ENCODE results near the gene ACBD3.

ACBD3 gene

DNA sequence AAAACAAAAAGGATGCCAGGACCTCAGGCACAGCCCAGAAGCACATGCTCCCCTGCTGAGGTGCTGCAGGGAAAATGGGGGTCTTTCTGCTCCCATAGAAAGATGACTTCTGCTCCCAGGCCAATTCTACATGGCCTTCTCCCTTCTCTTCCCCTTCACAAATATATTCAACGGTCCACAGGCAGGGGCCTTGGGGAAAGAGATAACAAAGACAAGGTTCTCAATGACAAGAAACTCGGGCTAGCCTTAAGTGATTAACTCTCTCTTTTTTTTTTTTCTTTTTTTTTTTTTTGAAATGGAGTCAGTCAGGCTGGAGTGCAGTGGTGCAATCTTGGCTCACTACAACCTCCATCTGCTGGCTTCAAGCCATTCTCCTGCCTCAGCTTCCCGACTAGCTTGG lies 69.9 kb downstream of the ACBD3 start:
- Histone ChIP-seq H3K27me3 (ENCODE audit: insufficient read depth, poor library complexity, severe bottlenecking) (no peaks in the 10 kb centered on the region), H3K27ac (replicated peaks) (no peak overlapping the region), H3K4me3 (replicated peaks; ENCODE audit: insufficient read depth, low read length) (no peak overlapping the region)
- TF ChIP-seq CTCF (IDR thresholded peaks at IDR 0.05; ENCODE audit: insufficient read depth, low read length) = no peak
- TF ChIP-seq REST (IDR thresholded peaks at IDR 0.05; ENCODE audit: insufficient replicate concordance, low read depth) = no peak
- TF ChIP-seq GABPA (IDR thresholded peaks at IDR 0.05; ENCODE audit: low read depth) = no peak
- no peak for TF ChIP-seq SPI1 (IDR thresholded peaks at IDR 0.05; ENCODE audit: borderline replicate concordance, low read depth)
- TF ChIP-seq POLR2AphosphoS5 (IDR thresholded peaks at IDR 0.05; ENCODE audit: low read depth) = no peak
- no peak for DNase-seq (ENCODE audit: low read depth in 1 of 2, low spot score in 1 of 2)

DNA sequence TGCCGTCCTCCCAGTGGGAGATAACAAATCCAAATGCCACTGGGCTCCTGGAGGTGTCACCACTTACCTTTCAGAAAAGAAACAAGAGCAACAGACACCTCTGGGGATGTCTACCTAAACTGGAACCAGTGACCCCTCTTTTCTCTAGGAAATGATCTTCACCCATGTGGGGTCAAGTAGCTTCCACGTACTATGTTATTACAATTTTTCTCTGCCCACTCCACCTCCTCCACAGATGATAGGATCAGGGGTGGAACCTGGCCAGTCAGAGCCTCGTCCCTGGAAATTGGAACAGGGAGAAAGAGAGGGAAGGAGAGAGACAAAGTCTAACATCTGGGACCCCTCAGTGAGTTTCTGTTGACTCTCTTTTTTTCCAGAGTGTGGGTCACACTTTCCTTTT lies 73.9 kb downstream of the ACBD3 start:
- DNase-seq (ENCODE audit: low read depth in 1 of 2, low spot score in 1 of 2) = no peak
- Histone ChIP-seq H3K27ac (replicated peaks) (no peak overlapping the region), H3K27me3 (ENCODE audit: insufficient read depth, poor library complexity, severe bottlenecking) (no peaks in the 10 kb centered on the region), H3K4me3 (replicated peaks; ENCODE audit: insufficient read depth, low read length) (no peak overlapping the region)
- TF ChIP-seq REST (IDR thresholded peaks at IDR 0.05; ENCODE audit: insufficient replicate concordance, low read depth) = no peak
- TF ChIP-seq SPI1 (IDR thresholded peaks at IDR 0.05; ENCODE audit: borderline replicate concordance, low read depth) = no peak
- no peak for TF ChIP-seq POLR2AphosphoS5 (IDR thresholded peaks at IDR 0.05; ENCODE audit: low read depth)
- no peak for TF ChIP-seq CTCF (IDR thresholded peaks at IDR 0.05; ENCODE audit: insufficient read depth, low read length)
- TF ChIP-seq GABPA (IDR thresholded peaks at IDR 0.05; ENCODE audit: low read depth) = no peak

DNA sequence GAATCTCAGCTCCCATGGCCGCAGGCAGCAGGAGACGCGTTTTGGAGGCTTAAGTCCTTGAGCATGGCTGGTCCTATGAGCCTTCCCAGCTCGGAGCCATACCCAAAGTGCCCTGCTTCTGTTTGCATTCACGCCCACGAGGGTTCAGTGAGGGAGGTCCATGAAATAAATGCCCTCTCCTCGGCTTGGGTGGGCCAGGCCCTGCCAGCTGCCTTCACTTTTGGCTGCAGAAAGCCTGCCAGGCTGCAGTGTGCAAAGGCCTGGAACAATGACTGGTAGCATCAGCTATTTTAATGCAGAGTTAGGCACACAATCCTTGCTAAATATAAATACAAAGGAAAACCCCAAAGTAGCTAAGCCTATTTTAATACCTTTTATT lies 74.7 kb downstream of the ACBD3 start:
- Histone ChIP-seq H3K27me3 (ENCODE audit: insufficient read depth, poor library complexity, severe bottlenecking) (no peaks in the 10 kb centered on the region), H3K27ac (replicated peaks) (no peak overlapping the region), H3K4me3 (replicated peaks; ENCODE audit: insufficient read depth, low read length) (no peak overlapping the region)
- no peak for DNase-seq (ENCODE audit: low read depth in 1 of 2, low spot score in 1 of 2)
- no peak for TF ChIP-seq CTCF (IDR thresholded peaks at IDR 0.05; ENCODE audit: insufficient read depth, low read length)
- TF ChIP-seq GABPA (IDR thresholded peaks at IDR 0.05; ENCODE audit: low read depth) = no peak
- no peak for TF ChIP-seq POLR2AphosphoS5 (IDR thresholded peaks at IDR 0.05; ENCODE audit: low read depth)
- no peak for TF ChIP-seq REST (IDR thresholded peaks at IDR 0.05; ENCODE audit: insufficient replicate concordance, low read depth)
- TF ChIP-seq SPI1 (IDR thresholded peaks at IDR 0.05; ENCODE audit: borderline replicate concordance, low read depth) = no peak
